ENCODE data around the gene TRDMT1. TPM values are rescaled to one million over a fixed set of nuclear protein-coding genes. Genes with fewer than 3 reads are reported as not detected.

Gene TRDMT1
- total RNA-seq, 2 experiments from 2014 or later: 4.4 to 4.5 TPM

GRCh38 chr10:17171141-17171641 lies 30.3 kb downstream of the TRDMT1 start:
- Mint-ChIP-seq H3K9me3 (no peaks in the 10 kb centered on the region), H3K4me3 (no peak overlapping the region), H3K36me3 (ENCODE audit: low read depth) (peaks cover 5% of the 10 kb centered on the region), H3K4me1 (ENCODE audit: low read depth) (peaks cover 12% of the 10 kb centered on the region), H3K27ac (no peak overlapping the region), H3K27me3 (no peaks in the 10 kb centered on the region)
- ATAC-seq: no peak
- DNase-seq: no peak
- CTCF ChIA-PET: no interaction called here
- intact Hi-C loops (cut with micrococcal nuclease): no loop called here
- POLR2A ChIA-PET: no interaction called here
- TF ChIP-seq, protein P1, sequence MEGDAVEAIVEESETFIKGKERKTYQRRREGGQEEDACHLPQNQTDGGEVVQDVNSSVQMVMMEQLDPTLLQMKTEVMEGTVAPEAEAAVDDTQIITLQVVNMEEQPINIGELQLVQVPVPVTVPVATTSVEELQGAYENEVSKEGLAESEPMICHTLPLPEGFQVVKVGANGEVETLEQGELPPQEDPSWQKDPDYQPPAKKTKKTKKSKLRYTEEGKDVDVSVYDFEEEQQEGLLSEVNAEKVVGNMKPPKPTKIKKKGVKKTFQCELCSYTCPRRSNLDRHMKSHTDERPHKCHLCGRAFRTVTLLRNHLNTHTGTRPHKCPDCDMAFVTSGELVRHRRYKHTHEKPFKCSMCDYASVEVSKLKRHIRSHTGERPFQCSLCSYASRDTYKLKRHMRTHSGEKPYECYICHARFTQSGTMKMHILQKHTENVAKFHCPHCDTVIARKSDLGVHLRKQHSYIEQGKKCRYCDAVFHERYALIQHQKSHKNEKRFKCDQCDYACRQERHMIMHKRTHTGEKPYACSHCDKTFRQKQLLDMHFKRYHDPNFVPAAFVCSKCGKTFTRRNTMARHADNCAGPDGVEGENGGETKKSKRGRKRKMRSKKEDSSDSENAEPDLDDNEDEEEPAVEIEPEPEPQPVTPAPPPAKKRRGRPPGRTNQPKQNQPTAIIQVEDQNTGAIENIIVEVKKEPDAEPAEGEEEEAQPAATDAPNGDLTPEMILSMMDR (IDR thresholded peaks at IDR 0.05): no peak

- ChIA-PET CTCF (interaction anchor here (2.2 kb wide), 1 partner anchor 13 kb away, joined by 6 read pairs; no protein-coding TSS in a partner anchor), POLR2A (no interaction called here)
- H3K4me1 Mint-ChIP-seq (ENCODE audit: low read depth): peaks cover 6% of the 10 kb centered on the region
- intact Hi-C loops (cut with micrococcal nuclease): no loop called here
- TF ChIP-seq, protein P1 (IDR thresholded peaks at IDR 0.05): no peak
- H3K27me3 Mint-ChIP-seq: no peaks in the 10 kb centered on the region
- no peak overlapping the region for H3K27ac Mint-ChIP-seq
- ATAC-seq (no peak), DNase-seq (no peak)
- peaks cover 5% of the 10 kb centered on the region for H3K36me3 Mint-ChIP-seq (ENCODE audit: low read depth)
- H3K9me3 Mint-ChIP-seq: no peaks in the 10 kb centered on the region
- H3K4me3 Mint-ChIP-seq: no peak overlapping the region
Measured at GRCh38 chr10:17169803-17170202, 31.7 kb downstream of the TRDMT1 start.

- Mint-ChIP-seq H3K36me3 (ENCODE audit: low read depth) (peaks cover 7% of the 10 kb centered on the region), H3K27me3 (no peaks in the 10 kb centered on the region), H3K27ac (no peak overlapping the region), H3K4me1 (ENCODE audit: low read depth) (peaks cover 6% of the 10 kb centered on the region), H3K9me3 (no peaks in the 10 kb centered on the region), H3K4me3 (no peak overlapping the region)
- DNase-seq (no peak), ATAC-seq (no peak)
- CTCF ChIA-PET: interaction anchor here (1.1 kb wide), 1 partner anchor 90 kb away, joined by 3 read pairs; no protein-coding TSS in a partner anchor
- POLR2A ChIA-PET: interaction anchor here (0.7 kb wide), 1 partner anchor 964 kb away, joined by 3 read pairs; no protein-coding TSS in a partner anchor
- intact Hi-C loops (cut with micrococcal nuclease): no loop called here
- TF ChIP-seq, protein P1 (IDR thresholded peaks at IDR 0.05): no peak
Measured at GRCh38 chr10:17166699-17167098, 34.8 kb downstream of the TRDMT1 start.

GRCh38 chr10:17162828-17163227 lies 38.6 kb downstream of the TRDMT1 start:
- Mint-ChIP-seq H3K4me1 (ENCODE audit: low read depth) (peaks cover 3% of the 10 kb centered on the region), H3K9me3 (no peaks in the 10 kb centered on the region), H3K27ac (no peak overlapping the region), H3K36me3 (ENCODE audit: low read depth) (peaks cover 5% of the 10 kb centered on the region), H3K27me3 (no peaks in the 10 kb centered on the region), H3K4me3 (no peak overlapping the region)
- POLR2A ChIA-PET: no interaction called here
- CTCF ChIA-PET: no interaction called here
- intact Hi-C loops (cut with micrococcal nuclease): no loop called here
- TF ChIP-seq, protein P1 (IDR thresholded peaks at IDR 0.05): no peak
- no peak for DNase-seq
- ATAC-seq: no peak

GRCh38 chr10:17161775-17162174 lies 39.7 kb downstream of the TRDMT1 start:
- intact Hi-C loops (cut with micrococcal nuclease): no loop called here
- no peaks in the 10 kb centered on the region for H3K9me3 Mint-ChIP-seq
- CTCF ChIA-PET: no interaction called here
- no peak overlapping the region for H3K4me3 Mint-ChIP-seq
- ATAC-seq (no peak), DNase-seq (no peak)
- peaks cover 3% of the 10 kb centered on the region for H3K4me1 Mint-ChIP-seq (ENCODE audit: low read depth)
- H3K27ac Mint-ChIP-seq: no peak overlapping the region
- peaks cover 5% of the 10 kb centered on the region for H3K36me3 Mint-ChIP-seq (ENCODE audit: low read depth)
- TF ChIP-seq, protein P1 (IDR thresholded peaks at IDR 0.05): no peak
- H3K27me3 Mint-ChIP-seq: no peaks in the 10 kb centered on the region
- POLR2A ChIA-PET: interaction anchor here (1.1 kb wide), 1 partner anchor 15 kb away, joined by 4 read pairs; no protein-coding TSS in a partner anchor
